ENCODE measurements around the gene PROSER3.

The PROSER3 gene

DNA sequence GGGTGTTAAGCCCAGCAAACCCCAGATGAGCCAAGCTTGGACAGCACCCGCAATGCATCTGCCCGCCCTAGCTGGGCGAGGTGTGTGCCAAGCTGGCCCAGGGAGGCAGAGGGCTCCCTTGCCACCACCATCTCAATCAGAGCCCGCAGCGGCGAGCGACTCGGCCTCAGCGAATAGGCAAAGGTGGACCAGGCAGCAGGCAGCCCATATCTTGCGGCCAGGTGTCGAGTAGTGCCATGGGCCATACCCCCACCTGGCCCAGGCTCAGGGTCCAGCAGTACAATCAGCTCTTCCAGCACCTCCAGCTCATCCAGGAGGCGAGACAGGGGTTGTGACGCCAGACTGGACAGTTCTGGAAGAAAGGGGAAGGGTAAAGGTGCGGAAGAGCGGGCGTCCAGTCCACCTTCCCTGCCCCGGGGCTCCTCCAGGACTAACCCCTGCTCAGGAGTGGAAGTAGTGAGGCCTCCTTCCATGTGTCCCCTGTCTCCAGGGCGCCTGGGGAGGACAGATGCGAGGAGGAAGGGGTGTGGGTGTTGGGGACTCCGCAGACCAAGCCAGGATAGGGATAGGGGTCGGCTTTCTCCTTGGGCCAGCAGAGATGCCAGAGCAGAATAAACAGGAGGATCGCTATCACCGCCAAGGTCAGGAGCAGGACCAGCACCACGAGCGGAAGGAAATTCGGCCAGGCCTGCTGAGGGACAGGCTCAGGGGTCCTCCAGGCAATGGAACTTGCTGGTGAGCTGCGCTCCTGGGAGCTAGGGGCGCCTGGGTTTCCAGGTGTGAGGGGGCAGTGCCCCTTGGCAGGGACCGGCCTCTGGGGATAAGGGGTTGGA, 18.5 kb upstream of the PROSER3 start:
- DNase-seq (ENCODE audit: low spot score): no peak

DNA sequence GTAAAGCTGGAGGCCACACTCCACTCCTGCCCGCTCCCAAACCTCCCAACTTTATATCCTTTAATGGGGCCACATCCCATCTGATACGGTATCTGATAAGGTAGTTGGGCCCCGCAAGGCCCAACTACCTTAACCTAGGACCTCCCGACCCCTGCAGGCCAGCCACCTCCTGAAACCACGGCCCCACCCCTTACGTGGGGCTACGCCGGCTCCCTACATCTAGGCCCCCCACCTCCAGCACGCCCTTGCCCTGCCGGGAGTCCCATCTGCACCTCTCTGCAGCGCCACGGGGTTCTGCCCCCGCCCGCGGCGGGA, 17.9 kb upstream of the PROSER3 start:
- DNase-seq (ENCODE audit: low spot score): no peak

DNA sequence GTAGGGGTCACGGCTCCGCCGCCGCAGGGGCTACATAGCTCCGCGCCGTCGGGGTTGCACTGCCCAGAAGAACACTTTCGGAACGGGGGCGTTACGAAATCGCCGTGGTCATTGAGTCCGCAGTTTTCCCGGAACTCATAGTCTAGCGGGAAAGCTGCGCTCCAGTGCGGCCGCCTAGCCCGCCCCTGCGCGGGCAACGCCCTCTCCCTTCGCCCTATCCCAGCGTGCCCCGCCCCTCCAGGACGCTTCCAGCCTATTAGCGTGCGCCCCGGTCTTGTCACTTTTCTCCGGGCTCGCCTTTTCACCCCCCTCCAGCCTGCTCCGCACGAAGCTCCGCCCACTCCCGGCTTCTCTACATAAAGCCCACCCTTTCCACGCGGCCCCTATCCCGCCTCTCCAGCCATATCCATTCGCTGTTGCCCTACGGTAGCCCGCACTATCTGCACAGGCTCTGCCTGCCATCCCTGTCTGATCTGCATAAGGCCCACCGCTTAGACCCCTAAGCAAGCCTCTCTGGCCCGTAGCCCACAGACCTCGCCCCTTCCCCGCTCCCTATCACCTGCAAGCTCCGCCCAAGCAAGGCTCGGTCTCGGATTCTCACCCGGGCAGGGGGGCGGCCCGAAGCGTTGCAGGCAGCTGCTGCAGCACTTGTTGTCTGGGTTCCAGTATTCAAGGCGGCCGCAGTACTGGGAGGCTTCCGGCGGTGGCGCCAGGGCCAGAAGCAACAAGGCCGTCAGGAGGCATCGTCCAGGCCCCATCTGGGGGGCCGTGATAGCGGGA, 17.4 kb upstream of the PROSER3 start:
- DNase-seq (ENCODE audit: low spot score): peak; percentile 100

DNA sequence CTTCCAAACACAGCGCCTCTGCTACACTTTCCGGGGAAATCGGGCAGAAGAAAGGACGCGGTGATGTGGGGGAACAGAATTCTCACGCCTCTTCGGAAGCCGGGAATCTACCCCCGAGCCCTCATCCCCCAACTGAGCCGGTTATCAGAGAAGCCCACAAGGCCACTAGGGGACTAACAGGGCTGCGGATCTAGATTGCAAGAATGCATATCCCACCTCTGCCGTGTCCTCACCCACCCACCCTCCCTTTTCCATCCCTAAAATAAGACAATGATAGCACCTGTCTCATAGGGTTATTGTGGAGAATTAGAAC, 16.8 kb upstream of the PROSER3 start:
- no peak for DNase-seq (ENCODE audit: low spot score)

DNA sequence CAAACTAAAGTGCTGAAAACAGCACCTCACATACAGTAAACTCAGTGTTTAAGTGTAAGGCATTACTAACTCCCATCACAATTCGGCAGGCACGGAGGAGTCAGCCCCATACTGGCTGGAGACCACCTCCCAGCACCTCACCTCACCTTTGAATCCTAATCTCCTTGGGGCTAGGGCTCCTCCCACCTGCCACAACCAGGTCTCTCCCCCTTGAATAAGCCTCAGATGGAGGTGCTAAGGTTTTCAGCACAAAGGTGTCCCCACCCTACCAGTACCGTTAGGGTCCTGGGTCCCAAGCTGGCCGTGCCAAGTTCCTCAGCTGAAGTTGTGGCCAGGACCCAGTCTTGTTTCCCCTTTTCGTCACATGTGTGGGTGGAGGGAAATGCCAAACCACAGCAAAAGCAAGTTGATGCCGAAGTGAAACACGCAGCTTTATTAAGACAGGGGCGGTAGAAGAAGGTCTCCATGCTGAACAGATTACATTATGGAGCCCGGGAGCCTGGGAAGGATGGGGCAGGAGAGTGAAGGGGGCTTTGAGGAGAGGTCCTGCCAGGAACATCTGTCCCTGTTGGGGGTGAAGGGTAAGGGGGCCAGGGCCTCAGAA, 15.8 kb upstream of the PROSER3 start, which contains the start of gene IGFLR1:
TSS of gene IGFLR1 (minus strand) at position 332 of the 604 bp plus-strand sequence. CDS start 1,272 bp downstream, outside the sequence.
- no peak for DNase-seq (ENCODE audit: low spot score)

DNA sequence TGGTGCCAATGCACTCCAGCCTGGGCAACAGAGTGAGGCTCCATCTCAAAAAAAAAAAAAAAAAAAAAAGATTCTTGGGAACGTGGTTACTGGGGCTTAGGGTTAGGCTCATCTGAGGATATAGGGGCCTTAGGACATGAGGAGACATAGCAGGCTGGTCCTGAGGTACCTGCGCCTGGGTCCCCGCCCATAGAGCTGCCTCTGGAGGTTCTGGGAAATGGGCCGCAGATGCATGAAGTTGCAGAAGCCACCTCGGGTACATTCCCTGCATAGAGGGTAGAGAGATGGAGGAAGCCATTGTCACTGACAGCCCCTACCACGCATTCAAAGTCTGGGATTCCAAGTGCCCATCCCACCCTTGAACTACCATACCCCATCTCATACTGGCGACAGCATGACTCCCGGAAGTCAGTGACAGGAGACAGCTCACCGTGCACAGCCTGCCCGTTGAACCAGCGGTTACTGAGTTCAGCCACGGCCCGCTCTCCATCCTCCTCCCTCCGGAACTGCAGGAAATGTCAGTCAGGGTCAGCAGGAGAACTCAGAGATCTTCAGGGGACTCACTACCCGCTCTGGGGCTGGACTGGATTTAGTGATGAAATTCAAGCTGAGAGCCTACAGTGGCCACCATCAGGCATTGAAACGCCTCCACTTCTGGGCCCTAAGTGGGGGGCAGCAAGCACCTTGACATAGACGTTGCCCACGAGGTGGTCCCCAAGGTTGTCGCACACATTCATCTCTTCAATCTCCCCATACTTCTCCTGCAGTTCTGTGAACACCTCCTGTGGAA, 14.1 kb upstream of the PROSER3 start:
- no peak for DNase-seq (ENCODE audit: low spot score)

DNA sequence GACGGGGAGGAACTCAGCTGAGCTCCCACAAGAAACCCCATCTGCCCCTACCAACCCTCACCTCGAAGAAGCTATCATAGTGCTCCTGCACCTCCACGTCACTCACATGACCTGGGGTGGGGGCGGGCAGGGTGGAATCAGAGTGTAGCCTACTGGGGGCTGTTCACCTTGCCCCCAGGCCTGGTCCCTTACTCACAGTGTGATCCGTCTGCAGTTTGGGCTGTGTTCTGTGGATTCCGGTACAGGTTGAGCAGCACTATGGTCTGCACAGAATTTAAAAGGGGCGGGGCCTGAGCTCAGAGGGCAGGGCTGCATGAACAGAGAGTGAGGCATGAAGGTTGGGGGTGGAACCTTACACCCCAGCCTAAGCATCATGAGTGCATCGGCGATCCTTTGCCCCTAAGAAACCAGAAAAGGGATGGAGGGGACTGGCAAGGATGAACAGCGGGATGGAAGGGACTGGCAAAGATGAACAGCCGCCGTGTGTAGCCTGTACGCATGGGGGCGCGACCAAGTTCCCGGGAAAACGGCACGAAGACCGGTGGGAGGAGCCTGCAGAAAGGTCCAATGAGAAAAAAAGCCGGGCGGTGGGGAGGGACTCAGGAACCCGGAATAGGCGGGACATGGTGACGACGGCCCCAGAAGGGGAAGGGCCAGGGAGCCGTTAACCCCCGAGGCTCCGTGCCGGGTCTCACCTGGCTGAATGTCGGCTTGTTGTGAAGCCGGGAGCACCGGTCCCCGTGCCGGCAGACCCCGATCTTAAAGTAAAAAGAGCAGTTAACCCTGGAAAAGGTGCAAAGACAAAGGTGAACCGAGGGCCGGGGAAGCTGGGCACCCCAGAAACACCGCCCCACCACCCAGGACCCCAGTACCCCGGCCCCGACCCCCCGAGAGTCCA, 13.3 kb upstream of the PROSER3 start:
- peak; percentile 87 for DNase-seq (ENCODE audit: low spot score)

DNA sequence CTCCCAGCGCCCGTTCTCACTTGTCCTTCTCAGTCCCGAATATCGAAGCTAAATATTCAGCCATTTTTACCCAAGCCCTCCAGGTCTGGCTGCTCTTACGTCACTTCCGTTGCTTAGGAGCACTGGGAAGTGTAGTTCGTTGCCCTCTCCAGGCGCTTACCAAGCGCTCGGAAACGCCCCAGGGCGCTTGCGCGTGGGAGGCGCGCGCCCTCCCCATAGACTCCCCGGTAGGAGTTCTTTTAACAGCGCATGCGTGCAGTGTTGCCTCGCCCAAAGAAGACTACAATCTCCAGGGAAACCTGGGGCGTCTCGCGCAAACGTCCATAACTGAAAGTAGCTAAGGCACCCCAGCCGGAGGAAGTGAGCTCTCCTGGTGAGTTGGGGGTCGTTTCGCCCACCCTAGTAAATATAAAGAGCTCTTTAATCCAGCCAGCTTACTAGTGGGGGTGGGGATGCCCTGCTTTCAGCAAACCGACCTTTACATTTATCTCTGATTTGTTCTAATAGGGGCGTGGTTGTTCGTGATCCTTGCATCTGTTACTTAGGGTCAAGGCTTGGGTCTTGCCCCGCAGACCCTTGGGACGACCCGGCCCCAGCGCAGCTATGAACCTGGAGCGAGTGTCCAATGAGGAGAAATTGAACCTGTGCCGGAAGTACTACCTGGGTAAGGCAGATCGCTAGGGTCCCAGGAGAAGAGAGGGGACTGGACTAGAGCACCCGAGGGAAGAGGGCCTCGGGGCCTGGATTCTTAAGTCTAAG, 12.5 kb upstream of the PROSER3 start, which contains the start of the genes PSENEN and U2AF1L4:
TSS of gene PSENEN (plus strand) at position 324 of the 759 bp plus-strand sequence. CDS start at position 604, 280 bp downstream.
TSS of gene U2AF1L4 (minus strand) at position 91 of the 759 bp plus-strand sequence. CDS start at position 64, 27 bp downstream.
- peak; percentile 93 for DNase-seq (ENCODE audit: low spot score)

DNA sequence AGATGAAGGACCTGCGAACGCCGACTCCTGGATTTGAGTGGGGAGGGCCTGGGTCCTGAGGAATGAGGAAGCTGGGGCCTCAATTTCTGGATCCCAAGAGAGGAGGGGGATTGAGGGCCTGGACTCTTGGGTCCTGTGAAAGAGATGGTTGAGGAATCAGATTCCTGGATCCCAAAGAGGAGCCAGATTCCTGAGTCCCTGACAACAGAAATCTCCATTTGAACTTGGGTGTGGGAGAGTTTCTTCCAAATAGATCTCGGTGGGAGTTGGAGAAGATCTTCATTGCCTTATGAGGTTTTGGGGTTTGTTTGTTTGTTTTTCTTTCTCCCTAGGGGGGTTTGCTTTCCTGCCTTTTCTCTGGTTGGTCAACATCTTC, 11.9 kb upstream of the PROSER3 start:
- no peak for DNase-seq (ENCODE audit: low spot score)

DNA sequence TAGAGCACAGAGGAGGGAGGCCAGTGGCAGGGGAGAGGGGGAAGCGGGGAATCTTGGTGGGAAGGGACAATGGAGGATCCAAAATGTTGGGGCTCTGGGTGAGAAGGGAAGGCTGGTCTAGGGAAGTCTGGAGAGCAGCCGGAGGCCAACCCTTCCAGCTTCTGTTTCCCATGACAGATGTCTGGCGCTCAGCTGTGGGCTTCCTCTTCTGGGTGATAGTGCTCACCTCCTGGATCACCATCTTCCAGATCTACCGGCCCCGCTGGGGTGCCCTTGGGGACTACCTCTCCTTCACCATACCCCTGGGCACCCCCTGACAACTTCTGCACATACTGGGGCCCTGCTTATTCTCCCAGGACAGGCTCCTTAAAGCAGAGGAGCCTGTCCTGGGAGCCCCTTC, 11.4 kb upstream of the PROSER3 start:
- DNase-seq (ENCODE audit: low spot score): no peak

DNA sequence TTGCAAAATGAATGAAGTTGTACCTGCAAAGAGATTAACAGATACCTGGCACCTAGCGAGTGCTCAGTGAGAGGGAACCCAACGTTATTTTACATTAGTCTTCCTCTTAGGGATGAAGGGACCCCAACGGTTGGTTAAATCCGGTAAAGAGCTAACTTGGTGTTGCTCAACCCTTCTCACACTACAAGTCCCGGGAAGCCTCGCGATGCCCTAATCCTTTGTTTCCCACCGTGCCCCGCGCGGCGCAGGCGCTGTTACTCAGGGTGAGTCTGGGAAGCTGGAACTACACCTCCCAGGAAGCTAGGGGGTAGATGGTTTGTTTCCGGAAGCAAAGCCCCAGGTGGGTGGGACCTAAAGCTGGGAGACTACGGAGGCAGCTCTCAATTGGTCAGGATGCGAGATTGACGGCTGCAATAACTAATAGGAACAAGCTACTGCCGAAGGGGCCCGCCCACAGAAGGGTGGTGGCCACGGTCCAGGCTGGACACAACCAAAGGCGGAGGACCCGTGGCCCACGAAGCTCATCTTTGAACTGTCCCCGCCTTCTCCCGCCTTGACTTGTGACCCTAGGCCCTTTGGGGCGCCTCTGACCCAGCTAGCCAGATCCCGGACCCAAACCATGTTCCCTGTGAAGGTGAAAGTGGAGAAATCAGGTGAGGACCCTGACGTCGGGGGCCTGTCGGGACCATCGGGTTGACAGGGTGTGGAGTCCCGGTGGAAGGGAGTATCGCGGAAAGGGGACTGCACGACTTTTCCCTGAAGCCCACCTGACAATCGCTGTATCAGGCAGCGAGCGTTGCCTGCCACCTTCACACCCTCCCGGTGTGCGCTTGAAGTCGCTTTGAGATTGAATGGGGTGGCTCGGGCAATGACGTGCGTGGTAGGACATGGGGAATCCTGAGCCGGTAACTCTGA, 9.6 kb upstream of the PROSER3 start, which contains the start of gene LIN37:
TSS of gene LIN37 (plus strand) at position 471 of the 915 bp plus-strand sequence. CDS start at position 620, 149 bp downstream.
- DNase-seq (ENCODE audit: low spot score): peak; percentile 98

DNA sequence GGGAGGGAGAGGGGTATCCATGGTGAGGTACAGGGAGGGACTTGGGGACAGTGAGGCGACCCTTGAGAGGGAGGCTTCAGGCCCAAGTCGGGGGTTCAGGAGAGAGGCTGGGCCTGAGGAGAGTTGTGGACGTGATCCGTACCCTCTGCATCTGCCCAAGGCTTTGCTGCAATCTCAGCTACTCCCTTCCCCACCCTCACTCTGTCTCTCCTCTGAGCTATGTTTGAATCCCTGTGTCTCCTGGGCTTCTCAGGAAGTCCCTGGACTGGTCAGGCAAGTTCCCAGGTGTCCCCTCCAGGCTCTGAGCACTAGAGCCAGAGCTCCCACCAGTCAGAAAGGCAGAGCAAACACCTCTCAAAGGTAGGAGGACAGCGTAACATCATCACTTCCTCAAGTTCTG, 7.8 kb upstream of the PROSER3 start:
- DNase-seq (ENCODE audit: low spot score): no peak

DNA sequence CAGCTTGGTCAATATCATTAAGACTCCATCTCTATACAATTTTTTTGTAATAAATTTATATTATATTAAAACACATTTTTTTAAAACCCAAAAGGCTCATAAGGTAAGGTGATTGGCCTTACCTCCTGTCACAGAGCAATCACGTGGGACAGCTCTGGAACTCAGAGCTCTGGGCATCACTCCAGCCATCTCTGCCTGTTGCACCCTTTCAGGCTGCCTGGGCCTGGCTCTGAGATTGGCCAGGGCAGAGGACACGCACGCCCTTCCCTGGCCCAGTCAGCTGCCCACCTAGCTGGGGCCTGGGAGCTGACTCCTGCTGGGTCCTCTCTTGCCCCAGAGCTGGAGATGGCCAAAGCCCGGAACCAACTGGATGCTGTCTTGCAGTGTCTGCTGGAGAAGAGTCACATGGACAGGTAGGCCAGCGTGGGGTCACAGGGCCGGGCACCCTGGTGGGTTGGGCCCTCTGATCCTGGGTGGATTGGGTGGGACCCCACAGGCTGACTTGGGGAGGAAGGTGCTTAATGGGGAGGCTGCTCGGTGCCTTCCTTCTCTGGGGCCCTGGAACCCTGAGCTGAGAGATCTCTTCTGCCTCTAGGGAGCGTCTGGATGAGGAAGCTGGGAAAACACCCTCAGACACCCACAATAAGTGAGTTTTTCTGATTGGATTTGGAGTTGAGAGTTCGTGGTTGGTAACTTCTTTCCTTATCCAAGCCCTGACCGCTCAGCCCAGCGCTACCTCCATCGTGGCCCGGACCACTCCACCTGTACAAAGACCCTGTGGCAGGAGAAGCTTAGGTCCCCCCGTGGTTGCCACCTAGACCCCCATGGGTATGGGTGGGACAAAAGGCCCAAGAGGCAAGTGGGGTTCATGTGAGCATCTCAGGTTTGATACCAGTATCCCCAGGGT, 5.9 kb upstream of the PROSER3 start:
- DNase-seq (ENCODE audit: low spot score): no peak

DNA sequence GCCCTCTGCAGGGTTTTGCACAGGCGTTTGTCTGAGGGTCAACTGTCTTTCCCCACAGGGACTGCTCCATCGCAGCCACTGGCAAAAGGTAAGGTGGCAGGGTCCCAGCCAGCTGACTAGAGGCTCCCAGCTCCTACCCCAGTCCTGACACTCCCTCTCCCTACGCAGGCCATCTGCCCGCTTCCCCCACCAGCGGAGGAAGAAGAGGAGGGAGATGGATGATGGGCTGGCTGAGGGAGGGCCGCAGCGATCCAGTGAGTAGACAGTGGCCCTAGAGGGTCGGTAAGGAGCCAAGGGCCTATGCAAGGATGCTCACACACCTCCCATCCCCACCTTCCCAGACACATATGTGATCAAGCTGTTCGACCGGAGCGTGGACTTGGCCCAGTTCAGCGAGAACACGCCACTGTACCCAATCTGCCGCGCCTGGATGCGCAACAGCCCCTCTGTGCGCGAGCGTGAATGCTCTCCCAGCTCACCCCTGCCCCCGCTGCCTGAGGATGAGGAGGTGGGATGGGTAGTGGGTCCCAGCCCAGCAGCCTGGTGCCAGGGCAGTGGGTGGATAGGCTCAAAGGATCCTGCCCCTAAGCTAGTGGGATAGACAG, 5.1 kb upstream of the PROSER3 start:
- DNase-seq (ENCODE audit: low spot score): no peak

DNA sequence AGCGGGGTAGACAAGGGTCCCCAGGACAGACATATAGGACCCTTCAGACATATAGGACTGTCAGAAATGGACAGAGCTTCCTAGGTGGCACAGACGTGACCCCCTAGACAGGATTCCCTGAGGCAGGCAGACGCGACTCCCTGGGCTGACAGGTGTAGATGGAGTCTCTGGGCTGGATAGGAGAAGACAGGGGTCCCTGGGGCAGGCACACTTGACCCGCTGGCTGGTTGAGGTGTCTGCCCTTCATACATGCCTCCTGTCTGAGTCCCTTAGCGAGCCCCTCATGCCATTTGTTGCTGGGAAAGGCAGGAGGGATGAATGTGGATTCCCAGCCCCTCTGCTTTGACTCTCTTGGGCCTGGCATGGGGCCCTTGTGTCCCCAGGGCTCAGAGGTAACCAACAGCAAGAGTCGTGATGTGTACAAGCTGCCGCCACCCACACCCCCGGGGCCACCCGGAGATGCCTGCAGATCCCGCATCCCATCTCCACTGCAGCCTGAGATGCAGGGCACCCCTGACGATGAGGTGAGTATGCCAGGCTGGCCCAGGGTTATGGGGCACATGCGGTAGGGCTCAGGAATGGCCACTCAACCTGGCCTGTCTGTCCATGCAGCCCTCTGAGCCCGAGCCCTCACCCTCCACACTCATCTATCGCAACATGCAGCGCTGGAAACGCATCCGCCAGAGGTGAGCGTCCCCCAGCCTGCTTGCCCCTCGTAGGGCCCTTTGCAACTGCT, 4.2 kb upstream of the PROSER3 start:
- DNase-seq (ENCODE audit: low spot score): no peak

DNA sequence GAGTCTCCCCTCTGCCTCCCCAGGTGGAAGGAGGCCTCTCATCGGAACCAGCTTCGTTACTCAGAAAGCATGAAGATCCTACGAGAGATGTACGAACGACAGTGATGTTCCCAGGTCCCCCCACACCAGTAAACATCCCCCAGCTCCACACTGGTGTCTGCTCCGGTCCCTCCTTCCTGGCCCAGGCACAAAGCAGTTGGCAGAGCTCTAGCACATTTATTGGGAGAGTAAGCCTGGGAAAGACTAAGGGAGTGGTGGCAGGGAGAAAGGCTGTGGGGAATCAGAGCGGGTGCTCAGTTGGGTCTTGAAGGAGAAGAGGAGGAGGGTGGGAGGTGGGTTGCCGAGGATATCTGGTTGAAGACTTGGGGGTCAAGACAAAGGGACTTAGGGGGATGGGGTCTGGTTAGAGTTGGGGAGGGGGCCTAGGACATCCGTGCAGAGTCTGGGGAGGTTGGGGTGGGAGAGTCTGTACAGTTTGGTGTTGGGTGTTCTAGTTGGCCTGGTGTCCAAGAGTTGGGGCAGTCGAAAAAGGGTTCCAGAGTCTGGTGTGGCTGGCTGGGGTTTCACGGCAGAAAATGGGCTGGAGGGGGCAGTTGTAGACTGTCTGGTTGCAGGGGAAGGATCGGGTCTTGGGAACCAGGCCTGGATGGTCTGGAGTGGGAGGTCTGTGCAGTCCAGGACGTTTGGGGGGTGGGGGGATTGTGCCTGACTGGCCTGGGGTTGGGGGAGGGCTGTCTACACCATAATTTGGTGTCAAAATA, 3.4 kb upstream of the PROSER3 start:
- DNase-seq (ENCODE audit: low spot score): no peak

All from HuH-7 (cell line).